Thyroid gland (tissue), 4 donors: ENCODE data around the gene NPHS1.

Experiments
- CTCF ChIP-seq, 6 experiments: fragments of 200-600 bp in 3 of 6; fragments of 450-650 bp in 3 of 6; sonication (generic) in 3 of 6; IDR thresholded peaks; one replicate each; pipeline ENCODE4 v1.5.1; 2016 to 2019; ENCODE audit warnings: antibody characterized with exemption in 6 of 6, mild to moderate bottlenecking in 2 of 6, inconsistent platforms in 1 of 6, moderate library complexity in 1 of 6
- POLR2A ChIP-seq, 2 donors: fragments of 450-650 bp; IDR thresholded peaks; one replicate each; pipeline ENCODE4 v1.6.1; 2017; ENCODE audit warnings: antibody characterized with exemption in 2 of 2, mild to moderate bottlenecking in 2 of 2, moderate library complexity in 1 of 2

- TF ChIP-seq CTCF (IDR thresholded peaks at IDR 0.05) (no peak), POLR2A (IDR thresholded peaks at IDR 0.05) (no peak)
Measured at GRCh38 chr19:35894342-35894741, 42.0 kb upstream of the NPHS1 start.
